IPS DF 6.9 (cell line): Measurements from ENCODE around the gene TSPAN33.
A peak's percentile ranks its signal among the peaks of the same experiment; 100 is the strongest.
"Not testable (repeated sequence)": the region's sequence is repeated elsewhere in the genome, so short reads cannot be mapped to it uniquely, and the experiment has no call there.

Source experiments
- DNase-seq: peaks from one replicate; pipeline ENCODE4 v3.0.0-alpha.2; 2013; ENCODE audit warnings: low read depth, low spot score
- H3K27ac ChIP-seq: one replicate; pipeline ENCODE4 v1.5.1; 2013; ENCODE audit warnings: low read length, control low read depth
- H3K27me3 ChIP-seq: 2 replicates; pipeline ENCODE4 v1.6.1; 2013; ENCODE audit warnings: mild to moderate bottlenecking, low read length; ENCODE audit not compliant: control insufficient read depth, insufficient read depth
- H3K36me3 ChIP-seq: 2 replicates; pipeline ENCODE4 v1.6.1; 2013; ENCODE audit warnings: low read length; ENCODE audit not compliant: control insufficient read depth, insufficient read depth
- H3K4me1 ChIP-seq: 2 replicates; pipeline ENCODE4 v1.6.1; 2013; ENCODE audit warnings: low read length; ENCODE audit not compliant: control insufficient read depth, insufficient read depth
- H3K4me3 ChIP-seq: 2 replicates; pipeline ENCODE4 v1.5.1; 2013; ENCODE audit warnings: mild to moderate bottlenecking, low read length
- H3K9me3 ChIP-seq: 2 replicates; pipeline ENCODE4 v1.6.1; 2013; ENCODE audit warnings: low read length, inconsistent platforms; ENCODE audit not compliant: control insufficient read depth, insufficient read depth
- WGBS: extraction: QIAGEN DNeasy Blood & Tissue Kit; methylation state at CpG from one replicate; pipeline ENCODE4 v1.1.7; 2013; ENCODE audit warnings: mixed read lengths, missing lambda C conversion rate; ENCODE audit not compliant: insufficient read length, insufficient coverage; 5-methylcytosine and 5-hydroxymethylcytosine counted together

The TSPAN33 gene

GRCh38 chr7:129209067-129209926 lies 64.8 kb downstream of the TSPAN33 start:
- WGBS = no CpG with 5 or more reads among the region's 15 CpGs
- Histone ChIP-seq H3K9me3 (no peaks in the 10 kb centered on the region), H3K4me3 (no peak overlapping the region), H3K27me3 (no peaks in the 10 kb centered on the region), H3K27ac (no peak overlapping the region), H3K4me1 (no peaks in the 10 kb centered on the region), H3K36me3 (peaks cover 26% of the 10 kb centered on the region)
- DNase-seq = no peak

- WGBS = no CpG with 5 or more reads among the region's 16 CpGs
These were observed 65.9 kb downstream of the TSPAN33 start for GRCh38 chr7:129210256-129210988.

GRCh38 chr7:129210989-129211312 lies 66.4 kb downstream of the TSPAN33 start:
- no peaks in the 10 kb centered on the region for H3K9me3 ChIP-seq
- no peak for DNase-seq
- WGBS = no CpG with 5 or more reads among the region's 14 CpGs
- no peak overlapping the region for H3K27ac ChIP-seq
- H3K4me3 ChIP-seq = no peak overlapping the region
- peaks cover 26% of the 10 kb centered on the region for H3K36me3 ChIP-seq
- no peaks in the 10 kb centered on the region for H3K4me1 ChIP-seq
- no peaks in the 10 kb centered on the region for H3K27me3 ChIP-seq

More at GRCh38 chr7:129210256-129210988, 65.9 kb downstream of the TSPAN33 start:
- Histone ChIP-seq H3K9me3 (no peaks in the 10 kb centered on the region), H3K4me3 (no peak overlapping the region), H3K4me1 (no peaks in the 10 kb centered on the region), H3K36me3 (peaks cover 26% of the 10 kb centered on the region), H3K27ac (no peak overlapping the region), H3K27me3 (no peaks in the 10 kb centered on the region)
- DNase-seq = no peak

GRCh38 chr7:129212126-129212525 lies 67.6 kb downstream of the TSPAN33 start:
- no peak for DNase-seq
- Histone ChIP-seq H3K4me3 (no peak overlapping the region), H3K36me3 (peaks cover 23% of the 10 kb centered on the region), H3K4me1 (no peaks in the 10 kb centered on the region), H3K27me3 (no peaks in the 10 kb centered on the region), H3K9me3 (no peaks in the 10 kb centered on the region), H3K27ac (no peak overlapping the region)
- no CpG with 5 or more reads among the region's 14 CpGs for WGBS

- Histone ChIP-seq H3K9me3 (no peaks in the 10 kb centered on the region), H3K27me3 (no peaks in the 10 kb centered on the region), H3K4me3 (no peak overlapping the region), H3K4me1 (no peaks in the 10 kb centered on the region), H3K27ac (no peak overlapping the region), H3K36me3 (peaks cover 20% of the 10 kb centered on the region)
- no peak for DNase-seq
- WGBS = no CpG with 5 or more reads among the region's 4 CpGs
These were observed 68.1 kb downstream of the TSPAN33 start for GRCh38 chr7:129212596-129212995.

- no CpG with 5 or more reads among the region's 15 CpGs for WGBS
- H3K9me3 ChIP-seq = no peaks in the 10 kb centered on the region
- DNase-seq = no peak
- no peaks in the 10 kb centered on the region for H3K4me1 ChIP-seq
- H3K36me3 ChIP-seq = peaks cover 20% of the 10 kb centered on the region
- H3K27ac ChIP-seq = no peak overlapping the region
- no peaks in the 10 kb centered on the region for H3K27me3 ChIP-seq
- H3K4me3 ChIP-seq = no peak overlapping the region
These were observed 69.3 kb downstream of the TSPAN33 start for GRCh38 chr7:129213828-129214227.

- H3K36me3 ChIP-seq = peaks cover 12% of the 10 kb centered on the region
- not testable (repeated sequence) for DNase-seq, H3K4me1 ChIP-seq, H3K27me3 ChIP-seq, H3K9me3 ChIP-seq, H3K4me3 ChIP-seq, H3K27ac ChIP-seq
- WGBS = no CpG with 5 or more reads among the region's 15 CpGs
These were observed 71.2 kb downstream of the TSPAN33 start for GRCh38 chr7:129215691-129216090.

DNA sequence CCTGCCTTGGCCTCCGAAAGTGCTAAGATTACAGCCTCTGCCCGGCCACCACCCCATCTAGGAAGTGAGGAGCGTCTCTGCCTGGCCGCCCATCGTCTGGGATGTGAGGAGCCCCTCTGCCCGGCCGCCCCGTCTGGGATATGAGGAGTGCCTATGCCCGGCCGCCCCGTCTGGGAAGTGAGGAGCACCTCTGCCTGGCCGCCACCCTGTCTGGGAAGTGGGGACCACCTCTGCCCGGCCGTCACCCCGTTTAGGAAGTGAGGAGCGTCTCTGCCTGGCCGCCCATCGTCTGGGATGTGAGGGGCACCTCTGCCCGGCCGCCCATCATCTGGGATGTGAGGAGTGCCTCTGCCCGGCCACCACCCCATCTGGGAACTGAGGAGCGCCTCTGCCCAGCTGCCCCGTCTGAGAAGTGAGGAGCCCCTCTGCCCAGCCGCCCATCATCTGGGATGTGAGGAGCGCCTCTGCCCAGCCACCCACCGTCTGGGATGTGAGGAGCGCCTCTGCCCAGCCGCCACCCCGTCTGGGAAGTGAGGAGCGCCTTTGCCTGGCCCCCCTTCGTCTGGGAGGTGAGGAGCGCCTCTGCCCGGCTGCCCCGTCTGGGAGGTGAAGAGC lies 71.7 kb downstream of the TSPAN33 start:
- not testable (repeated sequence) for H3K9me3 ChIP-seq, H3K4me1 ChIP-seq, DNase-seq, H3K27me3 ChIP-seq, H3K27ac ChIP-seq, H3K4me3 ChIP-seq
- no CpG with 5 or more reads among the region's 34 CpGs for whole genome bisulfite sequencing
- H3K36me3 ChIP-seq = peaks cover 12% of the 10 kb centered on the region

DNA sequence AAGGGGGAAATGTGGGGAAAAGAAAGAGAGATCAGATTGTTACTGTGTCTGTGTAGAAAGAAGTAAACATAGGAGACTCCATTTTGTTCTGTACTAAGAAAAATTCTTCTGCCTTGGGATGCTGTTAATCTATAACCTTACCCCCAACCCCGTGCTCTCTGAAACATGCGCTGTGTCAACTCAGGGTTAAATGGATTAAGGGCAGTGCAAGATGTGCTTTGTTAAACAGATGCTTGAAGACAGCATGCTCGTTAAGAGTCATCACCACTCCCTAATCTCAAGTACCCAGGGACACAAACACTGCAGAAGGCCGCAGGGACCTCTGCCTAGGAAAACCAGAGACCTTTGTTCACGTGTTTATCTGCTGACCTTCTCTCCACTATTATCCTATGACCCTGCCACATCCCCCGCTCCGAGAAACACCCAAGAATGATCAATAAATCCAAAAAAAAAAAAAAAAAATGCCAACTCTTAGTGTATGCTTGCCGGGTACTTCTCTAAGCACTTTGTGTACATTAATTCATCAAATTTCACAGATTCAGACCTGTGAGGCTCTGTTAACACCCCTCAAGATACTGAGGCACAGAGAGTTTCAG lies 72.4 kb downstream of the TSPAN33 start:
- not testable (repeated sequence) for H3K27me3 ChIP-seq, H3K4me1 ChIP-seq, H3K4me3 ChIP-seq, H3K27ac ChIP-seq, H3K36me3 ChIP-seq, H3K9me3 ChIP-seq, DNase-seq
- WGBS = no CpG with 5 or more reads among the region's 8 CpGs

- Histone ChIP-seq H3K27ac (no peak overlapping the region), H3K4me3 (no peak overlapping the region), H3K27me3 (no peaks in the 10 kb centered on the region), H3K36me3 (no peaks in the 10 kb centered on the region), H3K4me1 (no peaks in the 10 kb centered on the region), H3K9me3 (no peaks in the 10 kb centered on the region)
- no CpG with 5 or more reads among the region's 9 CpGs for WGBS
- DNase-seq = peak; percentile 90
These were observed 74.1 kb downstream of the TSPAN33 start for GRCh38 chr7:129218514-129219062.
